ENCODE data around the gene CHDH. TPM values are rescaled to one million over a fixed set of nuclear protein-coding genes. Genes with fewer than 3 reads are reported as not detected.

CHDH gene
- total RNA-seq, 6 experiments from 2014 or later: 25.0 to 49.1 (median 39.4) TPM

DNA sequence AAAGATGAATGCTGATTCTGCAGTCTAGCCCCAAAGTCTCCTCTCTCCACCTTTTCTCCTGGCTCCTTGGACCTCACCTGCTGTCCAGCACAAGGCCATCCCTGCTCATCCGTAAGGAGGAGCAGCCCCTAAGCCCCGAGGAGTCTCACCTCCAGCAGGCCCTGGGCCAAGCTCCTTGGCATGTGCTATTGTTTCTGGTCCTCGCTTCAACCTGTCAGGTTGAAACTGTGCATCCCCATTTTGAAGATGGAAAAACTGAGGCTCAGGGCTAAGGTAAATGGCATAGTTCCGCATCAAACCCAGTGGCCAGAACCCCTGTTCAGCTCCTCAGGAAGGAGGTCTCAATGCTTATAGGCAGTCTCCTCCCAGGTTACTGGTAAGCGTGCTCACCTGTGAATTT lies 26.1 kb downstream of the CHDH start:
- no peak for TF ChIP-seq POLR2A (IDR thresholded peaks at IDR 0.05)
- TF ChIP-seq, protein P1, sequence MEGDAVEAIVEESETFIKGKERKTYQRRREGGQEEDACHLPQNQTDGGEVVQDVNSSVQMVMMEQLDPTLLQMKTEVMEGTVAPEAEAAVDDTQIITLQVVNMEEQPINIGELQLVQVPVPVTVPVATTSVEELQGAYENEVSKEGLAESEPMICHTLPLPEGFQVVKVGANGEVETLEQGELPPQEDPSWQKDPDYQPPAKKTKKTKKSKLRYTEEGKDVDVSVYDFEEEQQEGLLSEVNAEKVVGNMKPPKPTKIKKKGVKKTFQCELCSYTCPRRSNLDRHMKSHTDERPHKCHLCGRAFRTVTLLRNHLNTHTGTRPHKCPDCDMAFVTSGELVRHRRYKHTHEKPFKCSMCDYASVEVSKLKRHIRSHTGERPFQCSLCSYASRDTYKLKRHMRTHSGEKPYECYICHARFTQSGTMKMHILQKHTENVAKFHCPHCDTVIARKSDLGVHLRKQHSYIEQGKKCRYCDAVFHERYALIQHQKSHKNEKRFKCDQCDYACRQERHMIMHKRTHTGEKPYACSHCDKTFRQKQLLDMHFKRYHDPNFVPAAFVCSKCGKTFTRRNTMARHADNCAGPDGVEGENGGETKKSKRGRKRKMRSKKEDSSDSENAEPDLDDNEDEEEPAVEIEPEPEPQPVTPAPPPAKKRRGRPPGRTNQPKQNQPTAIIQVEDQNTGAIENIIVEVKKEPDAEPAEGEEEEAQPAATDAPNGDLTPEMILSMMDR (IDR thresholded peaks at IDR 0.05): no peak
- Histone ChIP-seq H3K27me3 (no peaks in the 10 kb centered on the region), H3K4me1 (no peaks in the 10 kb centered on the region), H3K27ac (no peak overlapping the region), H3K36me3 (peaks cover 0 to 75% (median 38%) of the 10 kb centered on the region in 4 donors), H3K9me3 (no peaks in the 10 kb centered on the region), H3K4me3 (no peak overlapping the region)
- intact Hi-C loops (cut with DNase I): no loop called here
- DNase-seq (no peak), ATAC-seq (no peak)
- WGBS (ENCODE audit: insufficient coverage, low coverage, low lambda C conversion rate, missing lambda C conversion rate): 87% methylated on average over 3 of the region's 5 CpGs

DNA sequence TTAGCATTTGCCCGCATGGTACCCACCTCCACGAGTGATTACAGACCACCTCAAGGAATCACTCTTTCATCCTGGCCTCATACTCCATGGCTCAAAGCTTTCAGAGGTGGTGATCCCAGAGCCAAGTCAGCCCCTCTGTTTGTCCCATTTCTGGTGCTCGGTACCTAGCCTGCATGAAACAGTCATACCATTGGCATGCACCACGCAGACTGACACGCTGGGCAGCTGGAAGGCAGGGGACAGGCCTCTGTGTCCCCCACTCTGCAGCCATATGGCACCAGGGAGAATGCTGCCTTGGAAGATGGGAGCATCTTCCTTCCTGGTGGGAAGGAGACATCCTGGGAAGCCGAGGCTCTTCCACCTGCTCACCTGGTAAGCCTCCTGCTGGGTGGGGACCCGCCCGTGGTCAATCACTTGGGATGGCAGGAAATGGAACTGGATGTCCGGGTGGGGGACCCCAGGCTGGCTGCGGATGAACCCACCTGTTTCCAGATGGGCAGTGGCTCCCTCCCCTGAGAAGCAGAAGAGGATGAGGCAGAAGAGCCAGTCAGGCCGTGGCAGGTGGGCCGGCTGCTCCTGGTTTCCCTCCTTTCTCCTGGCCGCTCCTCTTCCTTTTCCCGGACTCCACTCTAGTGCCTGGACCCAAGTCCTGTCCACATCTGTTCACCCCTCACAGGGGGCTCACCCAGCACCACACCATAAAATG lies 26.9 kb downstream of the CHDH start:
- Histone ChIP-seq H3K27ac (no peak overlapping the region), H3K27me3 (no peaks in the 10 kb centered on the region), H3K4me1 (no peaks in the 10 kb centered on the region), H3K4me3 (no peak overlapping the region), H3K36me3 (peaks cover 0 to 75% (median 38%) of the 10 kb centered on the region in 4 donors), H3K9me3 (no peaks in the 10 kb centered on the region)
- no peak for TF ChIP-seq POLR2A (IDR thresholded peaks at IDR 0.05)
- no peak for ATAC-seq
- DNase-seq: no peak
- WGBS (ENCODE audit: insufficient coverage, low coverage, low lambda C conversion rate, missing lambda C conversion rate): 91% methylated on average over 5 of the region's 14 CpGs
- intact Hi-C loops (cut with DNase I): no loop called here

DNA sequence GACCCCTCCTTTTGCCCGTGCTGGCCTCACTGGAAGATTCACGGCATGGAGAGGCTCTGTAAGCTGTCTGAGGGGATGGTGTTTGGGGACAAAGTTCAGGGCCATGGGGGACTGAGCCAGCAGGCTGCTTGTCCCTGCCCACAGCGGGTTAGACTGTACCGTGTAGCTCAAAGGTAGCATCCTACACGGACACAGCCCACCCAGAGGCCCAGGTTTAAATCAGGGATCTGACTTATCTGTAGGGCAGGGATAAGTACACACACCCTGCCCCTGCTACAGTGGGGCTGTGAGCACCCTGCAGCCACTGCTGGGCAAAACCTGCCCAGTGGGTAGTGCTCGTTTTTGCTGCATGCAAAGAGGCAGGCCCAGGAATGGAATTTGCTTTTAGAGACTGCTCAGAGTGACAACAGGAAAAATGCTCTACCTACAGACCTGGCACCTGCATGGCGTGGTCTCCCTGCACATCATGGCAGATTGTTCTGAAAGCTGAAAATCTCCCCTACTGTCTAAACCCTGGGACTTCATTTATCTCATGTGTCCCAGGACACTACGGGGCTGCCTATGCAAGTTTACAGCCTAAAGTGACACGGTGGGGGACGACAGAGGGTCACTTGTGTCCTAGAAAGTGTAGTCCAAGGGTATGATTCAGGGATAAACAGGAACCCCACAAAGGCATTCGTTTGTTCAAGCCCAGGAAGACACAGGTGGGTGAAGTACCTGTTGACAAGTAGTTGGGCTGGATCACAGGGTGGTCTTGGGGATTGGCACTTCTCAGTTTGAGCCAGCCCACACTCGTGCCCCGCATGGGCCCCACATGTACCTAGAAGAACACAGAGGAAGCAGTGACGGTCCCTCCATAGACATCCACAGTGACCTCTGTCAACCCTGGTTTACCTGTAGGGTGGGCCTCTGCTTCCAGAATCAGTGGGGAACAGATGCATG lies 27.7 kb downstream of the CHDH start:
- H3K9me3 ChIP-seq: no peaks in the 10 kb centered on the region
- H3K27me3 ChIP-seq: no peaks in the 10 kb centered on the region
- ATAC-seq (peak; percentile 33 to 55 (median 46)), DNase-seq (no peak)
- H3K27ac ChIP-seq: no peak overlapping the region
- H3K36me3 ChIP-seq: peaks cover 0 to 68% (median 37%) of the 10 kb centered on the region in 4 donors
- WGBS (ENCODE audit: insufficient coverage, low coverage, low lambda C conversion rate, missing lambda C conversion rate): 56% methylated on average over 8 of the region's 14 CpGs
- intact Hi-C loops (cut with DNase I): no loop called here
- TF ChIP-seq, protein P1 (IDR thresholded peaks at IDR 0.05): no peak
- no peak for TF ChIP-seq POLR2A (IDR thresholded peaks at IDR 0.05)
- H3K4me3 ChIP-seq: no peak overlapping the region
- H3K4me1 ChIP-seq: no peaks in the 10 kb centered on the region

DNA sequence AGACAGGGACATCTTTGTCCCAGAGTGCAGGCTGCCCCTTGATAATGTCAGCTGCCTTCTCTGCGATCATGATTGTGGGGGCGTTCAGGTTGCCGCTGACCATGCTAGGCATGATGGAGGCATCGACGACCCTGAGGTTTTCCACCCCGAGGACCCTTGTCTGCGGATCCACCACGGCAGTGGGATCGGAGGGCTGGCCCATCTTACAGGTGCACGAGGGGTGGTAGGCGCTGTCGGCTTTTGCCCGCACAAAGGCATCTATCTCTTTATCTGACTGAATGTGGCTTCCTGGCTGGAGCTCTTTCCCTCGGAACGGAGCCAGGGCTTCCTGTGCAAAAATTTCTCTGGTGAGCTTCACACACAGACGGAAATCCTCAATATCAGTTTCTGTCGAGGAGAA lies 28.4 kb downstream of the CHDH start:
- DNase-seq (no peak), ATAC-seq (no peak)
- no peaks in the 10 kb centered on the region for H3K4me1 ChIP-seq
- H3K9me3 ChIP-seq: no peaks in the 10 kb centered on the region
- peaks cover 0 to 62% (median 32%) of the 10 kb centered on the region in 4 donors for H3K36me3 ChIP-seq
- no peaks in the 10 kb centered on the region for H3K27me3 ChIP-seq
- no peak overlapping the region for H3K4me3 ChIP-seq
- intact Hi-C loops (cut with DNase I): no loop called here
- no peak overlapping the region for H3K27ac ChIP-seq
- 71% methylated on average over 9 of the region's 17 CpGs for WGBS (ENCODE audit: insufficient coverage, low coverage, low lambda C conversion rate, missing lambda C conversion rate)
- no peak for TF ChIP-seq POLR2A (IDR thresholded peaks at IDR 0.05)
- TF ChIP-seq, protein P1 (IDR thresholded peaks at IDR 0.05): no peak

DNA sequence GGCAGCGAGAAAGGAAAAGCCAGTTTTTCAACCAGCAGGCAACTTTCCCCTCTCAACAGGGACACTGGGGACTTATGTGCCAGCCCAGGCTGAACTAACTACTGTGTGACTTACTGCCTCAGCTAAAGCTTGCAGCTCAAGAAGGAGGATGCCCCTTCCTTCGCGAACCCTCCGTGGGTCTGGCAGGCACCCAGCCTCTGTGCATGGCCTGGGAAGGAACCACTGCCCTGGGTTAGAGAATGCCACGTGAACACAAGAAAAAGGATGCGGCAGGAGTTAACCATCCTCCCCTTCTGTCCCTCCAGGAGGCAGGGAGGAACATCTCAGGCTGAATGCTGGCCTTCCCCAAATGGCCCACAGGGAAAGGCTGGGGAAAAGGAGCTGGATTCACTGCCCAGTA lies 29.0 kb downstream of the CHDH start:
- no peak for TF ChIP-seq POLR2A (IDR thresholded peaks at IDR 0.05)
- intact Hi-C loops (cut with DNase I): no loop called here
- ATAC-seq (no peak), DNase-seq (peak in 1 of 3 donors; percentile 45)
- Histone ChIP-seq H3K27ac (no peak overlapping the region), H3K4me3 (no peak overlapping the region), H3K9me3 (no peaks in the 10 kb centered on the region), H3K4me1 (no peaks in the 10 kb centered on the region), H3K27me3 (no peaks in the 10 kb centered on the region), H3K36me3 (peaks cover 0 to 56% (median 29%) of the 10 kb centered on the region in 4 donors)
- WGBS (ENCODE audit: insufficient coverage, low coverage, low lambda C conversion rate, missing lambda C conversion rate): 63% methylated on average over 2 of the region's 6 CpGs

All from right lobe of liver (tissue), 6 donors.